ENCODE results near the gene TBC1D22B. TPM values are rescaled to one million over a fixed set of nuclear protein-coding genes. Genes with fewer than 3 reads are reported as not detected.
"Not testable (repeated sequence)": the region's sequence is repeated elsewhere in the genome, so short reads cannot be mapped to it uniquely, and the experiment has no call there.

TBC1D22B gene
- total RNA-seq, 1 donor from 2014 or later: 15.2 TPM

DNA sequence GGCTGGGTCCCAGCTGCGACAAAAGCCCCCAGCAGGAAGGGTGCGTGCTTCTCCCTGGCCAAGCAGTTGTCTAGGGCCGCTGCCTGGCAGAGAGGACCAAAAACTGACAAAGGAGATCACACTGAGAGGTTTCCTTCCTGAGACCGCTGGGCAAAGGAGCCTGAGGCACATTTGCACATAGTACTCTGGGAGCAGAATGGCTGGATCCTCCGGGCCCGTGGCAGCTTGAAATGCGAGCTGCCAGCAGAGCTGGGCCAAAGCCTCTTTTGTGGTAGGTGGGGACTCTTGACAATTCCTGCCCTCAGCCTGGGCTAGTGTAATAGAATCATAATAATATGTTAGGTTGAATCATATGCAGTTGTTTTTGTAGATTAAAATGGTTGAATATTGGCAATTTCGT, 63.1 kb downstream of the TBC1D22B start:
- peak overlapping the region; percentile 39 for H3K27ac Mint-ChIP-seq
- no peaks in the 10 kb centered on the region for H3K4me1 Mint-ChIP-seq
- H3K9me3 Mint-ChIP-seq: no peaks in the 10 kb centered on the region
- H3K4me3 Mint-ChIP-seq: no peak overlapping the region
- peaks cover 10% of the 10 kb centered on the region for H3K36me3 Mint-ChIP-seq
- no peak for DNase-seq (ENCODE audit: low spot score in 2 of 2, unreplicated experiment in 2 of 2)
- H3K27me3 Mint-ChIP-seq (ENCODE audit: low read depth): no peaks in the 10 kb centered on the region
- TF ChIP-seq, protein P1, sequence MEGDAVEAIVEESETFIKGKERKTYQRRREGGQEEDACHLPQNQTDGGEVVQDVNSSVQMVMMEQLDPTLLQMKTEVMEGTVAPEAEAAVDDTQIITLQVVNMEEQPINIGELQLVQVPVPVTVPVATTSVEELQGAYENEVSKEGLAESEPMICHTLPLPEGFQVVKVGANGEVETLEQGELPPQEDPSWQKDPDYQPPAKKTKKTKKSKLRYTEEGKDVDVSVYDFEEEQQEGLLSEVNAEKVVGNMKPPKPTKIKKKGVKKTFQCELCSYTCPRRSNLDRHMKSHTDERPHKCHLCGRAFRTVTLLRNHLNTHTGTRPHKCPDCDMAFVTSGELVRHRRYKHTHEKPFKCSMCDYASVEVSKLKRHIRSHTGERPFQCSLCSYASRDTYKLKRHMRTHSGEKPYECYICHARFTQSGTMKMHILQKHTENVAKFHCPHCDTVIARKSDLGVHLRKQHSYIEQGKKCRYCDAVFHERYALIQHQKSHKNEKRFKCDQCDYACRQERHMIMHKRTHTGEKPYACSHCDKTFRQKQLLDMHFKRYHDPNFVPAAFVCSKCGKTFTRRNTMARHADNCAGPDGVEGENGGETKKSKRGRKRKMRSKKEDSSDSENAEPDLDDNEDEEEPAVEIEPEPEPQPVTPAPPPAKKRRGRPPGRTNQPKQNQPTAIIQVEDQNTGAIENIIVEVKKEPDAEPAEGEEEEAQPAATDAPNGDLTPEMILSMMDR (IDR thresholded peaks at IDR 0.05; ENCODE audit: unreplicated experiment): no peak

- Mint-ChIP-seq H3K36me3 (peaks cover 13% of the 10 kb centered on the region), H3K9me3 (no peaks in the 10 kb centered on the region), H3K27me3 (ENCODE audit: low read depth) (no peaks in the 10 kb centered on the region), H3K4me3 (no peak overlapping the region), H3K4me1 (no peaks in the 10 kb centered on the region), H3K27ac (no peak overlapping the region)
- DNase-seq (ENCODE audit: low spot score in 2 of 2, unreplicated experiment in 2 of 2): no peak
- TF ChIP-seq, protein P1 (IDR thresholded peaks at IDR 0.05; ENCODE audit: unreplicated experiment): no peak
Observed at GRCh38 chr6:37321101-37321500, 63.5 kb downstream of the TBC1D22B start.

DNA sequence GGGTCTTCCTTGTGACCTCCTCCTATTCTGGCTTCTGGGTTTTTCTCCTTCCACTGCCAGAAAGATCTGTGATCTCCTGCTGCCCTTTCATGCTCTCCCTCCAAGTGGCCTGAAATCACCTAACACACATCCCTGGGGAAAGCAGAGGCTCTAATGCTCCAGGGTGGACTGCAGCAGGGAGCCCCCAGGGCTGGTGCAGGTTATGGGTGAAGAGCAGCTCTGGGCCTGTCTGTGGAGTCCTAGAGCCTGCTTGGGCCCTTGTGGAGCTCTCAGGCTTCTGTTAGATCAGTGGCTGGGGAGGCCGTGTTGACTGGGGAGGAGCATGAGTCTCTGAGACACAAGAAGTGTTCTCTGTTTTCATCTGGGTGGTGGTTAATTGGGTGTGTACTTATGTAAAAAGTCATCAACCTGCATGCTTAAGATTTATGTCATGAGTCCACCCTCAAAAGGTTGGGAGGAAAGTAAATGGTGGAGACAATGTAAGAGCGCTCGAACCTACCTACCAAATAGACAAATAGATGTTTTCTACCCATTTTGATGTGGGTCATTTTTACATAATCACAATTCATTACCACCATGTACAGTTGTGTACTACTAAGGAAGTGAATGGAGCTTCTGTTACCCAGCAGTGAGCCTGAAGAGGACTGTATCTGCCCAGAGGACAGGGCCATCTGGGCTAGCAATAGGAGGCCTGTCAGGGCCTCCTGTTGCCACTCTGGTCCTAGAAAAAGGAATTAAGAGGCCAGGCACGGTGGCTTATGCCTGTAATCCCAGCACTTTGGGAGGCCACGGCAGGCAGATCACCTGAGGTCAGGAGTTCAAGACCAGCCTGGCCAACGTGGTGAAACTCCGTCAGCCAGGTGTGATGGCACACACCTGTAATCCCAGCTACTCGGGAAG, 64.2 kb downstream of the TBC1D22B start:
- Mint-ChIP-seq H3K27ac (no peak overlapping the region), H3K36me3 (peaks cover 10% of the 10 kb centered on the region), H3K4me1 (no peaks in the 10 kb centered on the region), H3K9me3 (no peaks in the 10 kb centered on the region), H3K27me3 (ENCODE audit: low read depth) (no peaks in the 10 kb centered on the region), H3K4me3 (no peak overlapping the region)
- no peak for DNase-seq (ENCODE audit: low spot score in 2 of 2, unreplicated experiment in 2 of 2)
- TF ChIP-seq, protein P1 (IDR thresholded peaks at IDR 0.05; ENCODE audit: unreplicated experiment): no peak

- DNase-seq (ENCODE audit: low spot score in 2 of 2, unreplicated experiment in 2 of 2): no peak
- Mint-ChIP-seq H3K36me3 (peaks cover 12% of the 10 kb centered on the region), H3K4me1 (no peaks in the 10 kb centered on the region)
Observed at GRCh38 chr6:37323580-37323979, 66.0 kb downstream of the TBC1D22B start.

GRCh38 chr6:37324131-37325033, 66.8 kb downstream of the TBC1D22B start:
- no peaks in the 10 kb centered on the region for H3K4me1 Mint-ChIP-seq
- peaks cover 14% of the 10 kb centered on the region for H3K36me3 Mint-ChIP-seq
- H3K4me3 Mint-ChIP-seq: no peak overlapping the region
- no peaks in the 10 kb centered on the region for H3K27me3 Mint-ChIP-seq (ENCODE audit: low read depth)
- TF ChIP-seq, protein P1 (IDR thresholded peaks at IDR 0.05; ENCODE audit: unreplicated experiment): no peak
- DNase-seq (ENCODE audit: low spot score in 2 of 2, unreplicated experiment in 2 of 2): no peak
- no peaks in the 10 kb centered on the region for H3K9me3 Mint-ChIP-seq
- no peak overlapping the region for H3K27ac Mint-ChIP-seq

More at GRCh38 chr6:37323580-37323979, 66.0 kb downstream of the TBC1D22B start:
- TF ChIP-seq, protein P1 (IDR thresholded peaks at IDR 0.05; ENCODE audit: unreplicated experiment): no peak
- Mint-ChIP-seq H3K9me3 (no peaks in the 10 kb centered on the region), H3K4me3 (no peak overlapping the region), H3K27ac (no peak overlapping the region), H3K27me3 (ENCODE audit: low read depth) (no peaks in the 10 kb centered on the region)

DNA sequence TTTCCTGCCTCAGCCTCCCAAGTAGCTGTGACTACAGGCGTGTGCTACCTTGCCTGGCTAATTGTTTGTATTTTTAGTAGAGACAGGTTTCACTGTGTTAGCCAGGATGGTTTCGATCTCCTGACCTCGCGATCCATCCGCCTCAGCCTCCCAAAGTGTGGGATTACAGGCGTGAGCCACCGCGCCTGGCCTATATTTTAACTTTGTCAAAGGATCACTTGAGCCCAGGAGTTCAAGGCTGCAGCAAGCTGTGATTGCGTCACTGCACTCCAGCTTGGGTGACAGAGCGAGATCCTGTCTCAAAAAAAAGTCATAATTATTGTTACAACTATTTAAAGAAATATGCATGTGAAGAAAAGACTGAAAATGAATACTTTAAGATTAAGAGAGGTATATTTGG, 72.8 kb downstream of the TBC1D22B start:
- not testable (repeated sequence) for H3K9me3 Mint-ChIP-seq; H3K4me1 Mint-ChIP-seq; H3K27ac Mint-ChIP-seq; DNase-seq (ENCODE audit: low spot score in 2 of 2, unreplicated experiment in 2 of 2); H3K4me3 Mint-ChIP-seq; H3K27me3 Mint-ChIP-seq (ENCODE audit: low read depth)
- H3K36me3 Mint-ChIP-seq: peaks cover 20% of the 10 kb centered on the region
